ENCODE data around the gene GSTA1. TPM values are rescaled to one million over a fixed set of nuclear protein-coding genes. Genes with fewer than 3 reads are reported as not detected.
A peak's percentile ranks its signal among the peaks of the same experiment; 100 is the strongest.
"Not testable (repeated sequence)": the region's sequence is repeated elsewhere in the genome, so short reads cannot be mapped to it uniquely, and the experiment has no call there.

Gene GSTA1
- not detected for polyA plus RNA-seq

GRCh38 chr6:52803668-52804255 lies at the start of gene GSTA1:
Gene GSTA1 (minus strand): TSS chr6:52803816. CDS start chr6:52799267, 4,549 bp downstream.
- H3K27me3 Mint-ChIP-seq: peaks cover 11% of the 10 kb centered on the region
- H3K4me3 Mint-ChIP-seq, H3K27ac Mint-ChIP-seq, H3K9me3 Mint-ChIP-seq, H3K4me1 Mint-ChIP-seq, H3K36me3 Mint-ChIP-seq: not testable (repeated sequence)

- H3K4me3 Mint-ChIP-seq: no peak overlapping the region
- peak overlapping the region in 1 of 3 donors; percentile 60 for H3K27ac Mint-ChIP-seq
- H3K9me3 Mint-ChIP-seq: peaks cover 0 to 5% (median 0%) of the 10 kb centered on the region in 3 donors
- no peaks in the 10 kb centered on the region for H3K4me1 Mint-ChIP-seq
- H3K27me3 Mint-ChIP-seq: peaks cover 13% of the 10 kb centered on the region
- no peaks in the 10 kb centered on the region for H3K36me3 Mint-ChIP-seq
Observed at GRCh38 chr6:52849137-52849536, 45.5 kb upstream of the GSTA1 start.

- Mint-ChIP-seq H3K4me3 (no peak overlapping the region), H3K36me3 (peaks cover 2% of the 10 kb centered on the region), H3K27ac (no peak overlapping the region), H3K4me1 (no peaks in the 10 kb centered on the region), H3K9me3 (peaks cover 0 to 3% (median 0%) of the 10 kb centered on the region in 3 donors), H3K27me3 (peaks cover 3% of the 10 kb centered on the region)
Observed at GRCh38 chr6:52846002-52846401, 42.4 kb upstream of the GSTA1 start.

GRCh38 chr6:52843605-52844004 lies 40.0 kb upstream of the GSTA1 start:
- Mint-ChIP-seq H3K9me3 (no peaks in the 10 kb centered on the region), H3K4me3 (no peak overlapping the region), H3K27me3 (peaks cover 3% of the 10 kb centered on the region), H3K36me3 (peaks cover 2% of the 10 kb centered on the region), H3K4me1 (no peaks in the 10 kb centered on the region), H3K27ac (no peak overlapping the region)

GRCh38 chr6:52840763-52841585 lies 37.4 kb upstream of the GSTA1 start, which contains the start of gene GSTA5:
Gene GSTA5 (minus strand): TSS chr6:52840813.
- H3K4me3 Mint-ChIP-seq: no peak within 1 kb of the TSS
- H3K9me3 Mint-ChIP-seq: no peaks in the 10 kb centered on the region
- H3K36me3 Mint-ChIP-seq: peaks cover 2% of the 10 kb centered on the region
- peaks cover 16% of the 10 kb centered on the region for H3K27me3 Mint-ChIP-seq
- no peaks in the 10 kb centered on the region for H3K4me1 Mint-ChIP-seq
- H3K27ac Mint-ChIP-seq: no peak within 1 kb of the TSS

GRCh38 chr6:52839124-52840055 lies 35.8 kb upstream of the GSTA1 start:
- H3K4me3 Mint-ChIP-seq: no peak overlapping the region
- peaks cover 2% of the 10 kb centered on the region for H3K36me3 Mint-ChIP-seq
- H3K4me1 Mint-ChIP-seq: no peaks in the 10 kb centered on the region
- no peaks in the 10 kb centered on the region for H3K9me3 Mint-ChIP-seq
- peaks cover 20% of the 10 kb centered on the region for H3K27me3 Mint-ChIP-seq
- H3K27ac Mint-ChIP-seq: no peak overlapping the region

GRCh38 chr6:52834481-52834880 lies 30.9 kb upstream of the GSTA1 start:
- Mint-ChIP-seq H3K27ac (no peak overlapping the region), H3K36me3 (peaks cover 2% of the 10 kb centered on the region), H3K9me3 (no peaks in the 10 kb centered on the region), H3K27me3 (peaks cover 20% of the 10 kb centered on the region), H3K4me1 (no peaks in the 10 kb centered on the region), H3K4me3 (no peak overlapping the region)

GRCh38 chr6:52830869-52831268 lies 27.3 kb upstream of the GSTA1 start:
- H3K9me3 Mint-ChIP-seq, H3K4me3 Mint-ChIP-seq, H3K27me3 Mint-ChIP-seq, H3K4me1 Mint-ChIP-seq, H3K36me3 Mint-ChIP-seq, H3K27ac Mint-ChIP-seq: not testable (repeated sequence)

- Mint-ChIP-seq H3K27ac (no peak overlapping the region), H3K9me3 (peaks cover 0 to 2% (median 0%) of the 10 kb centered on the region in 3 donors), H3K36me3 (peaks cover 5% of the 10 kb centered on the region), H3K27me3 (peaks cover 2% of the 10 kb centered on the region), H3K4me3 (no peak overlapping the region), H3K4me1 (no peaks in the 10 kb centered on the region)
Observed at GRCh38 chr6:52829046-52829817, 25.6 kb upstream of the GSTA1 start.

- H3K27me3 Mint-ChIP-seq, H3K4me1 Mint-ChIP-seq, H3K36me3 Mint-ChIP-seq, H3K4me3 Mint-ChIP-seq, H3K9me3 Mint-ChIP-seq: not testable (repeated sequence)
- peak overlapping the region in 1 of 3 donors; percentile 16 for H3K27ac Mint-ChIP-seq
Observed at GRCh38 chr6:52828621-52829020, 25.0 kb upstream of the GSTA1 start.

GRCh38 chr6:52827073-52827783 lies 23.6 kb upstream of the GSTA1 start:
- not testable (repeated sequence) for H3K4me3 Mint-ChIP-seq, H3K27ac Mint-ChIP-seq, H3K9me3 Mint-ChIP-seq, H3K27me3 Mint-ChIP-seq, H3K4me1 Mint-ChIP-seq, H3K36me3 Mint-ChIP-seq

GRCh38 chr6:52826513-52826912 lies 22.9 kb upstream of the GSTA1 start:
- peaks cover 0 to 10% (median 8%) of the 10 kb centered on the region in 3 donors for H3K9me3 Mint-ChIP-seq
- no peak overlapping the region for H3K27ac Mint-ChIP-seq
- H3K4me3 Mint-ChIP-seq: no peak overlapping the region
- H3K4me1 Mint-ChIP-seq: no peaks in the 10 kb centered on the region
- peaks cover 5% of the 10 kb centered on the region for H3K36me3 Mint-ChIP-seq
- peaks cover 2% of the 10 kb centered on the region for H3K27me3 Mint-ChIP-seq

GRCh38 chr6:52825900-52826459 lies 22.4 kb upstream of the GSTA1 start:
- H3K27ac Mint-ChIP-seq, H3K4me3 Mint-ChIP-seq, H3K9me3 Mint-ChIP-seq, H3K36me3 Mint-ChIP-seq, H3K4me1 Mint-ChIP-seq, H3K27me3 Mint-ChIP-seq: not testable (repeated sequence)

GRCh38 chr6:52825270-52825793 lies 21.7 kb upstream of the GSTA1 start:
- H3K27ac Mint-ChIP-seq, H3K4me3 Mint-ChIP-seq, H3K4me1 Mint-ChIP-seq, H3K27me3 Mint-ChIP-seq, H3K36me3 Mint-ChIP-seq, H3K9me3 Mint-ChIP-seq: not testable (repeated sequence)
